GM23338 (cell line): ENCODE measurements around the gene FBXO8. TPM values are rescaled to one million over a fixed set of nuclear protein-coding genes. Genes with fewer than 3 reads are reported as not detected.

Experiments
- ATAC-seq: fragments of 200-7000 bp; cut with Tn5 transposase; 3 replicates; pipeline ENCODE4 v1.9.1; 2020
- DNase-seq: peaks from one replicate; pipeline ENCODE4 v3.0.0-alpha.2; 2015; ENCODE audit warnings: low spot score
- H2AFZ ChIP-seq: fragments of 200-600 bp; sonication (generic); 2 replicates; pipeline ENCODE4 v1.8.0; 2016; ENCODE audit warnings: antibody characterized with exemption, mild to moderate bottlenecking, moderate library complexity
- H3F3A ChIP-seq: fragments of 200-600 bp; sonication (generic); replicated peaks from 2 replicates; pipeline ENCODE4 v1.8.0; 2017; ENCODE audit warnings: antibody characterized with exemption, mixed run types, low read depth
- H3K27ac ChIP-seq: fragments of 200-600 bp; sonication (generic); 2 replicates; pipeline ENCODE4 v1.6.1; 2016; ENCODE audit warnings: low read depth
- H3K27me3 ChIP-seq: fragments of 200-600 bp; sonication (generic); 2 replicates; pipeline ENCODE4 v1.8.0; 2016; ENCODE audit warnings: mild to moderate bottlenecking, mixed run types, moderate library complexity; ENCODE audit not compliant: insufficient read depth
- H3K36me3 ChIP-seq: fragments of 200-600 bp; sonication (generic); 2 replicates; pipeline ENCODE4 v1.8.0; 2016; ENCODE audit warnings: mild to moderate bottlenecking; ENCODE audit not compliant: insufficient read depth
- H3K4me1 ChIP-seq: fragments of 200-600 bp; sonication (generic); 2 replicates; pipeline ENCODE4 v1.8.0; 2016; ENCODE audit warnings: mild to moderate bottlenecking, moderate library complexity; ENCODE audit not compliant: insufficient read depth
- H3K4me2 ChIP-seq: fragments of 200-600 bp; sonication (generic); 2 replicates; pipeline ENCODE4 v1.7.1; 2017; ENCODE audit warnings: mixed run types
- H3K4me3 ChIP-seq: fragments of 200-600 bp; sonication (generic); 2 replicates; pipeline ENCODE4 v1.6.1; 2016; ENCODE audit warnings: mixed run types
- H3K79me2 ChIP-seq: fragments of 200-600 bp; sonication (generic); replicated peaks from 2 replicates; pipeline ENCODE4 v1.8.0; 2017; ENCODE audit warnings: mild to moderate bottlenecking; ENCODE audit not compliant: insufficient read depth
- H3K9me2 ChIP-seq: fragments of 200-600 bp; sonication (generic); 2 replicates; pipeline ENCODE4 v1.8.0; 2017; ENCODE audit not compliant: insufficient read depth
- H4K20me1 ChIP-seq: fragments of 200-600 bp; sonication (generic); replicated peaks from 2 replicates; pipeline ENCODE4 v1.8.0; 2017; ENCODE audit warnings: mild to moderate bottlenecking; ENCODE audit not compliant: insufficient read depth
- H3K27ac Mint-ChIP-seq: 2 replicates; pipeline ENCODE4 v1.8.0; 2020; ENCODE audit warnings: inconsistent platforms, mild to moderate bottlenecking, moderate library complexity, mixed read lengths
- H3K27me3 Mint-ChIP-seq: 3 replicates; pipeline ENCODE4 v1.8.0; 2022; ENCODE audit warnings: low read depth, mild to moderate bottlenecking, moderate library complexity, mixed read lengths, inconsistent platforms; ENCODE audit not compliant: insufficient read depth, poor library complexity
- H3K36me3 Mint-ChIP-seq: 3 replicates; pipeline ENCODE4 v1.8.0; 2021; ENCODE audit warnings: low read depth, mild to moderate bottlenecking, inconsistent platforms, moderate library complexity, mixed read lengths
- H3K4me1 Mint-ChIP-seq: 3 replicates; pipeline ENCODE4 v1.8.0; 2020; ENCODE audit warnings: mild to moderate bottlenecking, inconsistent platforms, mixed read lengths
- H3K4me3 Mint-ChIP-seq: 3 replicates; pipeline ENCODE4 v1.8.0; 2021; ENCODE audit warnings: moderate library complexity, mild to moderate bottlenecking, inconsistent platforms, mixed read lengths
- H3K9me3 Mint-ChIP-seq: 3 replicates; pipeline ENCODE4 v1.8.0; 2020; ENCODE audit warnings: moderate library complexity, mild to moderate bottlenecking, inconsistent platforms, mixed read lengths
- CREB1 ChIP-seq: fragments of 250-450 bp; sonication (Bioruptor Pico); IDR thresholded peaks from 2 replicates; pipeline ENCODE4 v1.5.0; 2020; ENCODE audit warnings: low read depth, mild to moderate bottlenecking, moderate library complexity
- EZH2 ChIP-seq: fragments of 200-600 bp; sonication (generic); IDR thresholded peaks from one replicate; pipeline ENCODE4 v1.8.0; 2017; ENCODE audit warnings: antibody characterized with exemption, mild to moderate bottlenecking, low read depth; ENCODE audit not compliant: unreplicated experiment
- JUNB ChIP-seq: IDR thresholded peaks from one replicate; pipeline ENCODE4 v1.6.1; 2016; ENCODE audit warnings: antibody characterized with exemption; ENCODE audit not compliant: unreplicated experiment
- POLR2AphosphoS5 ChIP-seq: IDR thresholded peaks from 2 replicates; pipeline ENCODE4 v1.6.1; 2016; ENCODE audit warnings: antibody characterized with exemption, low read depth
- ZNF114 ChIP-seq: fragments of 250-450 bp; sonication (Bioruptor Pico); IDR thresholded peaks from 2 replicates; pipeline ENCODE4 v1.5.0; 2020; ENCODE audit warnings: mild to moderate bottlenecking, moderate library complexity
- ZNF331 ChIP-seq: fragments of 250-450 bp; sonication (Bioruptor Pico); IDR thresholded peaks from 2 replicates; pipeline ENCODE4 v1.5.0; 2020; ENCODE audit warnings: low read depth, mild to moderate bottlenecking, moderate library complexity
- polyA plus RNA-seq: library from polyadenylated mRNA; unstranded; fragments of >200 nt; fragmentation: Nextera tagmentation; extraction: Ambion mirVana; gene quantifications from 2 replicates; pipeline ENCODE4 v1.2.1, GENCODE V29; 2016
- total RNA-seq: library from RNA; depleted of rRNA; stranded (reverse); fragments of >200 nt; shearing (Covaris generic); gene quantifications from 2 replicates; pipeline ENCODE4 v1.2.3, GENCODE V29; 2014
- TF ChIP-seq, protein P1 (sequence below): fragments of 250-450 bp; sonication (Bioruptor Pico); IDR thresholded peaks from 2 replicates; pipeline ENCODE4 v1.5.0; 2020; ENCODE audit warnings: mild to moderate bottlenecking, moderate library complexity
- TF ChIP-seq, protein P2 (sequence below), 2 experiments: fragments of 200-600 bp in 1 of 2; sonication (generic) in 1 of 2; conservative IDR thresholded peaks; 2 replicates each; pipeline versions ENCODE4 v1.5.1 to v1.6.1; 2016 to 2017; ENCODE audit warnings: antibody characterized with exemption in 2 of 2, low read depth in 2 of 2, mild to moderate bottlenecking in 2 of 2, moderate library complexity in 1 of 2
- TF ChIP-seq, protein P3 (sequence below): IDR thresholded peaks from one replicate; pipeline ENCODE4 v1.6.1; 2018; ENCODE audit warnings: antibody characterized with exemption; ENCODE audit not compliant: unreplicated experiment

Gene FBXO8
- total and polyA plus RNA-seq, 2 experiments from 2014 or later, result 5.8 to 7.9 TPM

DNA sequence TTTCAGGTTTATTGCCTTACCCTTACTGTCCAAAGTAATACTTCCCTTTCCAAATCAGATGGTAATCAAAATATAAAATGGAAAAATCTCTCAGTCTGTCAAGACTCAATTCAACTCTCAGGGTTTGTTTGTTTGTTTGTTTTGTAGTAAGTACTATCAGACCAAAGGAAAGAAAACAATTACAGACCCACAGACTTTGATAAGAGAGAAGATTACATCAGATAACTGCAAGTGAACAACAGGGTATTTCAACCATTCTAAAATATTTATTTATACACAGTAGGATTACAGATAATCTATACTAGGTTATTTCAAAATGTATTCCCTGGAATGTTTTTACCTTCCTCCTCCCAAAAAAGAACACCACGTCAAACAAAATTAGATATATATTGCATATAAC, 28.9 kb downstream of the FBXO8 start (continued):
- TF ChIP-seq, protein P1, sequence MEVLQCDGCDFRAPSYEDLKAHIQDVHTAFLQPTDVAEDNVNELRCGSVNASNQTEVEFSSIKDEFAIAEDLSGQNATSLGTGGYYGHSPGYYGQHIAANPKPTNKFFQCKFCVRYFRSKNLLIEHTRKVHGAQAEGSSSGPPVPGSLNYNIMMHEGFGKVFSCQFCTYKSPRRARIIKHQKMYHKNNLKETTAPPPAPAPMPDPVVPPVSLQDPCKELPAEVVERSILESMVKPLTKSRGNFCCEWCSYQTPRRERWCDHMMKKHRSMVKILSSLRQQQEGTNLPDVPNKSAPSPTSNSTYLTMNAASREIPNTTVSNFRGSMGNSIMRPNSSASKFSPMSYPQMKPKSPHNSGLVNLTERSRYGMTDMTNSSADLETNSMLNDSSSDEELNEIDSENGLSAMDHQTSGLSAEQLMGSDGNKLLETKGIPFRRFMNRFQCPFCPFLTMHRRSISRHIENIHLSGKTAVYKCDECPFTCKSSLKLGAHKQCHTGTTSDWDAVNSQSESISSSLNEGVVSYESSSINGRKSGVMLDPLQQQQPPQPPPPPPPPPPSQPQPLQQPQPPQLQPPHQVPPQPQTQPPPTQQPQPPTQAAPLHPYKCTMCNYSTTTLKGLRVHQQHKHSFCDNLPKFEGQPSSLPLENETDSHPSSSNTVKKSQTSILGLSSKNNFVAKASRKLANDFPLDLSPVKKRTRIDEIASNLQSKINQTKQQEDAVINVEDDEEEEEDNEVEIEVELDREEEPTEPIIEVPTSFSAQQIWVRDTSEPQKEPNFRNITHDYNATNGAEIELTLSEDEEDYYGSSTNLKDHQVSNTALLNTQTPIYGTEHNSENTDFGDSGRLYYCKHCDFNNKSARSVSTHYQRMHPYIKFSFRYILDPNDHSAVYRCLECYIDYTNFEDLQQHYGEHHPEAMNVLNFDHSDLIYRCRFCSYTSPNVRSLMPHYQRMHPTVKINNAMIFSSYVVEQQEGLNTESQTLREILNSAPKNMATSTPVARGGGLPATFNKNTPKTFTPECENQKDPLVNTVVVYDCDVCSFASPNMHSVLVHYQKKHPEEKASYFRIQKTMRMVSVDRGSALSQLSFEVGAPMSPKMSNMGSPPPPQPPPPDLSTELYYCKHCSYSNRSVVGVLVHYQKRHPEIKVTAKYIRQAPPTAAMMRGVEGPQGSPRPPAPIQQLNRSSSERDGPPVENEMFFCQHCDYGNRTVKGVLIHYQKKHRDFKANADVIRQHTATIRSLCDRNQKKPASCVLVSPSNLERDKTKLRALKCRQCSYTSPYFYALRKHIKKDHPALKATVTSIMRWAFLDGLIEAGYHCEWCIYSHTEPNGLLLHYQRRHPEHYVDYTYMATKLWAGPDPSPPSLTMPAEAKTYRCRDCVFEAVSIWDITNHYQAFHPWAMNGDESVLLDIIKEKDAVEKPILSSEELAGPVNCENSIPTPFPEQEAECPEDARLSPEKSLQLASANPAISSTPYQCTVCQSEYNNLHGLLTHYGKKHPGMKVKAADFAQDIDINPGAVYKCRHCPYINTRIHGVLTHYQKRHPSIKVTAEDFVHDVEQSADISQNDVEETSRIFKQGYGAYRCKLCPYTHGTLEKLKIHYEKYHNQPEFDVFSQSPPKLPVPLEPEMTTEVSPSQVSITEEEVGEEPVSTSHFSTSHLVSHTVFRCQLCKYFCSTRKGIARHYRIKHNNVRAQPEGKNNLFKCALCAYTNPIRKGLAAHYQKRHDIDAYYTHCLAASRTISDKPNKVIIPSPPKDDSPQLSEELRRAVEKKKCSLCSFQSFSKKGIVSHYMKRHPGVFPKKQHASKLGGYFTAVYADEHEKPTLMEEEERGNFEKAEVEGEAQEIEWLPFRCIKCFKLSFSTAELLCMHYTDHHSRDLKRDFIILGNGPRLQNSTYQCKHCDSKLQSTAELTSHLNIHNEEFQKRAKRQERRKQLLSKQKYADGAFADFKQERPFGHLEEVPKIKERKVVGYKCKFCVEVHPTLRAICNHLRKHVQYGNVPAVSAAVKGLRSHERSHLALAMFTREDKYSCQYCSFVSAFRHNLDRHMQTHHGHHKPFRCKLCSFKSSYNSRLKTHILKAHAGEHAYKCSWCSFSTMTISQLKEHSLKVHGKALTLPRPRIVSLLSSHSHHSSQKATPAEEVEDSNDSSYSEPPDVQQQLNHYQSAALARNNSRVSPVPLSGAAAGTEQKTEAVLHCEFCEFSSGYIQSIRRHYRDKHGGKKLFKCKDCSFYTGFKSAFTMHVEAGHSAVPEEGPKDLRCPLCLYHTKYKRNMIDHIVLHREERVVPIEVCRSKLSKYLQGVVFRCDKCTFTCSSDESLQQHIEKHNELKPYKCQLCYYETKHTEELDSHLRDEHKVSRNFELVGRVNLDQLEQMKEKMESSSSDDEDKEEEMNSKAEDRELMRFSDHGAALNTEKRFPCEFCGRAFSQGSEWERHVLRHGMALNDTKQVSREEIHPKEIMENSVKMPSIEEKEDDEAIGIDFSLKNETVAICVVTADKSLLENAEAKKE (CRISPR knock-in tag), result no peak
- TF ChIP-seq, protein P2, sequence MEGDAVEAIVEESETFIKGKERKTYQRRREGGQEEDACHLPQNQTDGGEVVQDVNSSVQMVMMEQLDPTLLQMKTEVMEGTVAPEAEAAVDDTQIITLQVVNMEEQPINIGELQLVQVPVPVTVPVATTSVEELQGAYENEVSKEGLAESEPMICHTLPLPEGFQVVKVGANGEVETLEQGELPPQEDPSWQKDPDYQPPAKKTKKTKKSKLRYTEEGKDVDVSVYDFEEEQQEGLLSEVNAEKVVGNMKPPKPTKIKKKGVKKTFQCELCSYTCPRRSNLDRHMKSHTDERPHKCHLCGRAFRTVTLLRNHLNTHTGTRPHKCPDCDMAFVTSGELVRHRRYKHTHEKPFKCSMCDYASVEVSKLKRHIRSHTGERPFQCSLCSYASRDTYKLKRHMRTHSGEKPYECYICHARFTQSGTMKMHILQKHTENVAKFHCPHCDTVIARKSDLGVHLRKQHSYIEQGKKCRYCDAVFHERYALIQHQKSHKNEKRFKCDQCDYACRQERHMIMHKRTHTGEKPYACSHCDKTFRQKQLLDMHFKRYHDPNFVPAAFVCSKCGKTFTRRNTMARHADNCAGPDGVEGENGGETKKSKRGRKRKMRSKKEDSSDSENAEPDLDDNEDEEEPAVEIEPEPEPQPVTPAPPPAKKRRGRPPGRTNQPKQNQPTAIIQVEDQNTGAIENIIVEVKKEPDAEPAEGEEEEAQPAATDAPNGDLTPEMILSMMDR (conservative IDR thresholded peaks at IDR 0.05; ENCODE audit: low read depth in 2 of 2), result no peak
- TF ChIP-seq JUNB, result no peak
- TF ChIP-seq ZNF114, result no peak
- no peak for TF ChIP-seq CREB1 (CRISPR knock-in tag)

DNA sequence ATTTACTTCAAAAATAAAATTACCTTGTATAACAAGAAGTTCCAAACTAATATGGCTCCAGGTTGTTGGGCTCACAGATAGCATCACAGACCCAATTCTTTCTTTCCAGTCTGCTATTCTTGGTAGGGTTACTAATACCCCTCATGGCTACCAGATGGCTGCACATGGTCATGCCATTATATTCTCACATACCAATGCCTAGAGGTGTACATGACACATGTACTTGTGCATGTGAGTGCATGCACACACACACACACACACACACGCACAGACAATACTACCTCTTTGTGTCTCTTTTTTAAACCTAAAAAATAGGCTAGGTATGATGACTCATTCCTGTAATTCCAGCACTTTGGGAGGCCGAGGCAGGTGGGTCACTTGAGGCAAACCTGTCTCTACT, 31.1 kb downstream of the FBXO8 start:
- H3K4me2 ChIP-seq, result no peak overlapping the region
- H3F3A ChIP-seq, result no peaks in the 10 kb centered on the region
- H3K4me3 ChIP-seq, result no peak overlapping the region
- H3K4me3 Mint-ChIP-seq, result no peak overlapping the region
- no peak overlapping the region for H2AFZ ChIP-seq
- DNase-seq (no peak), ATAC-seq (no peak)
- no peak overlapping the region for H3K27ac Mint-ChIP-seq
- no peaks in the 10 kb centered on the region for H3K36me3 ChIP-seq
- H3K4me1 Mint-ChIP-seq, result no peaks in the 10 kb centered on the region
- no peaks in the 10 kb centered on the region for H4K20me1 ChIP-seq
- H3K27ac ChIP-seq, result no peak overlapping the region
- H3K4me1 ChIP-seq, result no peaks in the 10 kb centered on the region
- H3K79me2 ChIP-seq, result no peaks in the 10 kb centered on the region
- H3K9me3 Mint-ChIP-seq, result no peaks in the 10 kb centered on the region
- H3K27me3 ChIP-seq, result no peaks in the 10 kb centered on the region
- no peaks in the 10 kb centered on the region for H3K36me3 Mint-ChIP-seq
- no peaks in the 10 kb centered on the region for H3K27me3 Mint-ChIP-seq
- H3K9me2 ChIP-seq, result no peaks in the 10 kb centered on the region
- TF ChIP-seq, protein P3, sequence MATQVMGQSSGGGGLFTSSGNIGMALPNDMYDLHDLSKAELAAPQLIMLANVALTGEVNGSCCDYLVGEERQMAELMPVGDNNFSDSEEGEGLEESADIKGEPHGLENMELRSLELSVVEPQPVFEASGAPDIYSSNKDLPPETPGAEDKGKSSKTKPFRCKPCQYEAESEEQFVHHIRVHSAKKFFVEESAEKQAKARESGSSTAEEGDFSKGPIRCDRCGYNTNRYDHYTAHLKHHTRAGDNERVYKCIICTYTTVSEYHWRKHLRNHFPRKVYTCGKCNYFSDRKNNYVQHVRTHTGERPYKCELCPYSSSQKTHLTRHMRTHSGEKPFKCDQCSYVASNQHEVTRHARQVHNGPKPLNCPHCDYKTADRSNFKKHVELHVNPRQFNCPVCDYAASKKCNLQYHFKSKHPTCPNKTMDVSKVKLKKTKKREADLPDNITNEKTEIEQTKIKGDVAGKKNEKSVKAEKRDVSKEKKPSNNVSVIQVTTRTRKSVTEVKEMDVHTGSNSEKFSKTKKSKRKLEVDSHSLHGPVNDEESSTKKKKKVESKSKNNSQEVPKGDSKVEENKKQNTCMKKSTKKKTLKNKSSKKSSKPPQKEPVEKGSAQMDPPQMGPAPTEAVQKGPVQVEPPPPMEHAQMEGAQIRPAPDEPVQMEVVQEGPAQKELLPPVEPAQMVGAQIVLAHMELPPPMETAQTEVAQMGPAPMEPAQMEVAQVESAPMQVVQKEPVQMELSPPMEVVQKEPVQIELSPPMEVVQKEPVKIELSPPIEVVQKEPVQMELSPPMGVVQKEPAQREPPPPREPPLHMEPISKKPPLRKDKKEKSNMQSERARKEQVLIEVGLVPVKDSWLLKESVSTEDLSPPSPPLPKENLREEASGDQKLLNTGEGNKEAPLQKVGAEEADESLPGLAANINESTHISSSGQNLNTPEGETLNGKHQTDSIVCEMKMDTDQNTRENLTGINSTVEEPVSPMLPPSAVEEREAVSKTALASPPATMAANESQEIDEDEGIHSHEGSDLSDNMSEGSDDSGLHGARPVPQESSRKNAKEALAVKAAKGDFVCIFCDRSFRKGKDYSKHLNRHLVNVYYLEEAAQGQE, result no peak
- TF ChIP-seq ZNF114 (no peak), POLR2AphosphoS5 (no peak), JUNB (no peak), ZNF331 (no peak), EZH2 (no peak)
